Stimulated activated CD8-positive, alpha-beta memory T cell treated with anti-CD3 and anti-CD28 coated beads, Interleukin-15, amount 100 ng/mL, for 24 hours (primary cell): ENCODE results near the gene USP17L17.
"Not testable (repeated sequence)": the region's sequence is repeated elsewhere in the genome, so short reads cannot be mapped to it uniquely, and the experiment has no call there.

Source experiments
- DNase-seq: peaks from one replicate; pipeline ENCODE4 v3.0.0-alpha.2; 2020; ENCODE audit warnings: low read depth

Gene USP17L17

GRCh38 chr4:9243579-9243978, at the start of gene USP17L17:
Gene USP17L17, plus strand, starts transcription at chr4:9243879. Its CDS starts 0 bp downstream, at chr4:9243879.
- DNase-seq: not testable (repeated sequence)

- not testable (repeated sequence) for DNase-seq
Measured at GRCh38 chr4:9210357-9210756, 33.3 kb upstream of the USP17L17 start, which contains the start of gene USP17L10. Gene USP17L10, plus strand, starts transcription at chr4:9210657. Its CDS starts 0 bp downstream, at chr4:9210657.

- not testable (repeated sequence) for DNase-seq
Measured at GRCh38 chr4:9214701-9215100, 29.0 kb upstream of the USP17L17 start.

GRCh38 chr4:9215105-9215504, 28.6 kb upstream of the USP17L17 start, which contains the start of gene USP17L11:
Gene USP17L11, plus strand, starts transcription at chr4:9215405. Its CDS starts 0 bp downstream, at chr4:9215405.
- DNase-seq: not testable (repeated sequence)

GRCh38 chr4:9219852-9220251, 23.8 kb upstream of the USP17L17 start, which contains the start of gene USP17L12:
Gene USP17L12, plus strand, starts transcription at chr4:9220152. Its CDS starts 0 bp downstream, at chr4:9220152.
- DNase-seq: not testable (repeated sequence)

- DNase-seq: not testable (repeated sequence)
Measured at GRCh38 chr4:9224596-9224995, 19.1 kb upstream of the USP17L17 start, which contains the start of gene USP17L13. Gene USP17L13, plus strand, starts transcription at chr4:9224896. Its CDS starts 0 bp downstream, at chr4:9224896.

- DNase-seq: not testable (repeated sequence)
Measured at GRCh38 chr4:9230249-9230648, 13.4 kb upstream of the USP17L17 start.

- DNase-seq: not testable (repeated sequence)
Measured at GRCh38 chr4:9234085-9234484, 9.6 kb upstream of the USP17L17 start, which contains the start of gene USP17L15. Gene USP17L15, plus strand, starts transcription at chr4:9234385. Its CDS starts 0 bp downstream, at chr4:9234385.

GRCh38 chr4:9238461-9238860, 5.2 kb upstream of the USP17L17 start:
- not testable (repeated sequence) for DNase-seq

- not testable (repeated sequence) for DNase-seq
Measured at GRCh38 chr4:9247953-9248680, 4.4 kb downstream of the USP17L17 start, which contains the start of gene USP17L18. Gene USP17L18, plus strand, starts transcription at chr4:9248630. Its CDS starts 0 bp downstream, at chr4:9248630.

- DNase-seq: not testable (repeated sequence)
Measured at GRCh38 chr4:9253078-9253477, 9.4 kb downstream of the USP17L17 start, which contains the start of gene USP17L19. Gene USP17L19, plus strand, starts transcription at chr4:9253378. Its CDS starts 0 bp downstream, at chr4:9253378.

GRCh38 chr4:9257824-9258223, 14.1 kb downstream of the USP17L17 start, which contains the start of gene USP17L20:
Gene USP17L20, plus strand, starts transcription at chr4:9258124. Its CDS starts 0 bp downstream, at chr4:9258124.
- DNase-seq: not testable (repeated sequence)

- not testable (repeated sequence) for DNase-seq
Measured at GRCh38 chr4:9262572-9262971, 18.9 kb downstream of the USP17L17 start, which contains the start of gene USP17L21. Gene USP17L21, plus strand, starts transcription at chr4:9262872. Its CDS starts 0 bp downstream, at chr4:9262872.

GRCh38 chr4:9267319-9267718, 23.6 kb downstream of the USP17L17 start, which contains the start of gene USP17L22:
Gene USP17L22, plus strand, starts transcription at chr4:9267619. Its CDS starts 0 bp downstream, at chr4:9267619.
- DNase-seq: not testable (repeated sequence)

GRCh38 chr4:9271719-9272118, 28.0 kb downstream of the USP17L17 start:
- DNase-seq: not testable (repeated sequence)
